ENCODE measurements around the gene CAPN2.

GRCh38 chr1:223772771-223773160 lies 60.4 kb downstream of the CAPN2 start:
- TF ChIP-seq CTCF (IDR thresholded peaks at IDR 0.05) (no peak), EP300 (IDR thresholded peaks at IDR 0.05) (no peak)
